ENCODE measurements around the gene IMMP1L.

Gene IMMP1L

GRCh38 chr11:31464436-31464835 lies 45.0 kb downstream of the IMMP1L start:
- no peak for DNase-seq

- DNase-seq: no peak
Measured at GRCh38 chr11:31455177-31455576, 54.2 kb downstream of the IMMP1L start.

- no peak for DNase-seq
Measured at GRCh38 chr11:31450841-31451240, 58.6 kb downstream of the IMMP1L start.

GRCh38 chr11:31449040-31449439 lies 60.4 kb downstream of the IMMP1L start:
- DNase-seq: no peak

GRCh38 chr11:31445621-31446020 lies 63.8 kb downstream of the IMMP1L start:
- DNase-seq: no peak

- no peak for DNase-seq
Measured at GRCh38 chr11:31443802-31444201, 65.6 kb downstream of the IMMP1L start.

DNA sequence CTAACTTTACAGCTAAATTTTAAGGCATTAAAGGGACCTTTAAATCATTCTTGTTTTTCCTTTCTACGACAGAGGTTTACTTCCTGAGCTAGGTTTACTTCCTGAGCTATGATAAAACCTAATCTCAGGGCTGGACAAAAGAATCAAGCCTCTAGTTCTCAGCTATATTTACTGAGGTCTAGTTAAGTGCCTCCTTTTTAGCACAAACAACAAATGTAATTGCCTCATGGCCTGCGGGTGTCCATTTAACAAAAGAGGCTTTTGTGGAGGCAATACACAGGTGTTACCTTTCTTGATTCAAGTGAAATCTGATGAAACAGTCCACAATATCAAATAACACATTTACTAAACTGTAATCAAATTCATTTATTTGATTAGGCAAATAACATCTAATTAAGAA lies 67.3 kb downstream of the IMMP1L start:
- no peak for DNase-seq

DNA sequence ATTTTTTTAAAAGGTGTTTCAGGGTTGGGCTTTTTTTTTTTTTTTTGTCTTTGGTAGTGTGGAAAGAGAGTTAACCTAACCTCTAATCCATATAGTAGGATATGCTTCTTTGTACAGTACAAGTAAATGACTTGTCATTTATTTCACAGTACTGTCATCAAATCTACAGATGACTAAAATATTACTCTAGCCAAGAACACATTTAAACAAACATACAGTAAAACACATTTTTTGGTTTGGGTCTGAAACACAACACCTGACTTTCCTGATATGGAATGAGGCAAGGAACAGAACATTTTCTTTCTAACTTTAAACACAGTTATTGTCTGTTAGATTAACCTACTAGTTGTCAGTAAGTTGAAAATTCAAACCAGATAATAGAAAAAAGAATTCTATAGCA lies 68.1 kb downstream of the IMMP1L start:
- DNase-seq: no peak

GRCh38 chr11:31437742-31438435 lies 71.5 kb downstream of the IMMP1L start:
- DNase-seq: no peak

GRCh38 chr11:31433851-31434250 lies 75.6 kb downstream of the IMMP1L start:
- DNase-seq: no peak

DNA sequence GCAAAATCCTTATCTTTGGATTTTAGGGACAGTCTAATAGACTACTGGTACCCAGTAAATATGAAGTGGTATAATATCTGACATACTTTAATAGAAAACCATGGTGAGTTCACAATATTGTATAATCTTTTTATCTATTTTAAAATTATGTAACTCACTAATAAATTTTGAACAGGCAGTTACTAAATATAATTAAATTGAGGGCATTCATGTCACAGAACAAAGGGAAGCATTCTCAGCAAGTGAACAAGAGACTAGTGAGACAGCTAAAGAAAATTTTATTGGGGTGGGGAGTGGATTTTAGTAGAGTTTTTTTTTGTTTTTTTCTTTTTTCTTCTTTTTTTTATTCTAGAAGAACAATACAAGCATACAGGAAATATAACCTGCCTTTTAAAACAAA lies 84.8 kb downstream of the IMMP1L start:
- no peak for DNase-seq

GRCh38 chr11:31422703-31423102 lies 86.7 kb downstream of the IMMP1L start:
- no peak for DNase-seq

- no peak for DNase-seq
Measured at GRCh38 chr11:31421820-31422219, 87.6 kb downstream of the IMMP1L start.

DNA sequence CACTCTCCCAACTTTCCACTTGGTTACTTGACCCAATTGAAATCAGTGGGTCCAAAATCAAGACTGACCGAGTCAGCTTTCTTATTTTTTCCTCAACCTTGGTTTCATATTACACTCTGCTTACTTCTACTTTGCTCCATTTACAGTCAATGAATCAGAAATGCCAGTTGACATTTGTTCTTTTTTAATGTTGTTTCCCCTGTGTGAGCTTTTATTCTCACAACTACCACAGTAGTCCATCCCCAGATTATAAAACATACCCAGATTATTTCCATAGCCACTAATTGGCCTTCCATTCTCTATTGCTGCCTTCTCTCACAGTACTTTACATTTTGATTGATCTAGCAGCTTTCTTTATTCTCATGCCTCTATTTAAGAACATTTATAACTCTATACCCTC lies 89.8 kb downstream of the IMMP1L start:
- DNase-seq: no peak

GRCh38 chr11:31419138-31419537 lies 90.3 kb downstream of the IMMP1L start:
- no peak for DNase-seq

- DNase-seq: no peak
Measured at GRCh38 chr11:31417816-31418215, 91.6 kb downstream of the IMMP1L start.

DNA sequence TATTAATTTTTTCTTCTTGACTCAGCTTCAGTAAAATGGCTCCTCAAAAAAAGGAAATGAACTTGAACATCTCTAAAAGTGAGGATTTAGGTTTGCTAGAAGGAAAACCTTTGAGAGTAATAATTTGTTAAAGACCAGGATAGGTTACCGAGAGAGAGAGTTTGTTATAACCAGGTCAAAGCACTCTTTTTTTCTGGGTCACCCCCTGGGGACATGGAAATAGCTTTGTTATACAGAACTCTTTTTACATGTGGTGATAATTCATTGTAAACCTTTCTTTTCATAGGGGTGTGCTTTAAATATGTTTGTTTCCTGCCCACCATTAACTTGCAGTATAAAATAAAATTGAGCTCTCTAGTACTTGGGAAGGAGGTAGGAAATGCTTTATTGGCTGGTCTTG lies 92.1 kb downstream of the IMMP1L start:
- DNase-seq: no peak

DNA sequence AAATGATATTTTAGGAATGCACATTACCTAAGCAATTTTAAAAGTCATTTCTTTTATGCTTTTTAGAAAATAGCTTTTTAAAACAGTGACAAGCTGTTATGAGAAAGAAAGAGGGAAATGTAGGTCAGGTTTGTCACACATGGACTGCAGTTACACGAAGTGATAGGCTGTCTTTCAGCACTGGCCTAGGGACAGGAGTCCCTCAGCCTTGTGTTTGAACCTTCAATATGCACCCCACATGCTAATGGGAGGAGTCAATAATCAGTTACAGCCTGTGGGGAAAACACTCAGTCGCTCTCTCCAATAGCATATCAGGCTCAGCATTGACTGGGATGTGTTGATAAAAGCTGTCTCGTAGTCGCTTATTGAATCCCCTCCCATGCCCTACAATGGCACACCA lies 94.0 kb downstream of the IMMP1L start:
- no peak for DNase-seq

DNA sequence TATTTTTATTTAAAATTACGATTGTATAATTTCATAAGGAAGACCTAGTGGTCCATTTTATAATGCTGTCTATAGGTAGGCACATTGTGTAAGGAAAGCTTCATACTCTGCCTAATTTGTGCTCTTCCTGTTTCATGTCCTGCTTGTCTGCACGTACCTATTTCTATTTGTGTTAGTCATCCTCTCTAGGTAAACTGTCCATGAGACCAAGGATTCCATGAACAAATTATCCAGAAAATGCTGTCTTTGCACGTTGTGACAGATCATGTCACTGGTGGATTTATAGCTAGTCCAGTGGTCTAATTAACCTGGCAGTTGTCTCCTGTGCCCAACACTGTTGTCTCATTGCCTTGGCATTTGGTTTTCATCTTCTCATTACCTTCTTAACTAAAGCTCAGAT lies 95.1 kb downstream of the IMMP1L start:
- no peak for DNase-seq

- DNase-seq: no peak
Measured at GRCh38 chr11:31412946-31413345, 96.5 kb downstream of the IMMP1L start.

- DNase-seq: no peak
Measured at GRCh38 chr11:31408201-31408600, 101.2 kb downstream of the IMMP1L start.

DNA sequence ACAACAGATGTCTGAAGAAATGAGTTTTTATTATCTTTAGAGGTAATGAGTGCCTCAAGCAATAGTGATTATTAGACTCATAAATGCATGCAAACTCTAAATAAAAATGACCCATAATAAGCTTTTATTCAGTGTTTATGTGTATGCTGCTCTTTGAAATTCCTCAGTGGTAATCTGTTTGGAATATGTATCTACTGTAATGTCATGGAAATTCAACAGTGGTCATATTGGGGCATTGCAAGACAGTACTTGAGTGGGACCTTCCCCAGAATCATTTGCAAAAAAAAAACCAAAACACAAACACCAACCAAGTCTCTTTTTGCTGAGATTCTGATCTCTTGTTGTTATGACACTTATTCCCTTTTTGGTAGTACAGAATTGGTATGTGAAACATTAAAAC lies 104.8 kb downstream of the IMMP1L start:
- no peak for DNase-seq

DNA sequence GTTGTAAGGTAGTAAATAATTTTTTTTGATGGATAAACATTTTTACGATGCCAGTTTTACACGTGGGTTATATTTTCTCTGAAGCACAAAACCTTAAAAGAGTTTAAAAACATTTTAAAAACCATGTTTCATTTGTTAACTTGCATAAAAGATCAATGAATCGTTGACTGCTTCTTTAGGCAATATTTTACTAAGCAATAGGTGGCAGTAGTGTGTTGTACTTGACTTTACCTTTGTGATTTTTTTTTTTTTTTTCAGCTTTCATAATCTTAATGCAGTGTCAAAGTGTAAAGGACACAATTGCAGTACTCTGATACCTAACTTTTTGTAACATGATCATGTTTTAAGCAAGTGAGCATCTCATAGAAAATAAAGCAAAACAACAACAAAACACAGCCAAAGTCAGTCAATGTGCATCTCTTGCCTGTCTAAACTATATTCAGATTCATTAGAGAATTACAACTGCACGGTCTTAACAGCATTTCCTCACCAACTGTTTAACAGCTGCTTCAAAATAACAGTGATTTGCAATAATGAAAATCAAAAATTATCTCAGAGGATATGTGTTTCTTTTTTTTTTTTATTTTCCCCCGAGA lies 112.1 kb downstream of the IMMP1L start:
- DNase-seq: peak; percentile 3

DNA sequence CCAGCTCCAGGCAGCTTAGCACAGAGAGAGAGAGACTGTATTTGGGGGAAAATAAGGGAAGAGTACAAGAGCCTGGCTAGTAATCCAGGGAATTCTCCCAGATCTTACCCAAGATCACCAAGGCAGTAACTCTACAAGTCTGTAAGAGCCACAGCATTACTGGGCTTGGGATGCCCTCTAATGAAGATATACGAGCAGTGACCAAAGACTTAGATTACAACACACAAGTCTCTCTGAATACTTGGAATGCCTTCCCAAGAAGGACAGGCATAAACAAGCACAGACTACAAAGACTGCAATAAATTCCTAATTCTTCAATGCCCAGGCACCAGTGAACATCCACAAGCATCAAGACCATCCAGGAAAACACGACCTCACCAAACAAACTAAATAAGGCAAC lies 122.0 kb downstream of the IMMP1L start:
- no peak for DNase-seq

DNA sequence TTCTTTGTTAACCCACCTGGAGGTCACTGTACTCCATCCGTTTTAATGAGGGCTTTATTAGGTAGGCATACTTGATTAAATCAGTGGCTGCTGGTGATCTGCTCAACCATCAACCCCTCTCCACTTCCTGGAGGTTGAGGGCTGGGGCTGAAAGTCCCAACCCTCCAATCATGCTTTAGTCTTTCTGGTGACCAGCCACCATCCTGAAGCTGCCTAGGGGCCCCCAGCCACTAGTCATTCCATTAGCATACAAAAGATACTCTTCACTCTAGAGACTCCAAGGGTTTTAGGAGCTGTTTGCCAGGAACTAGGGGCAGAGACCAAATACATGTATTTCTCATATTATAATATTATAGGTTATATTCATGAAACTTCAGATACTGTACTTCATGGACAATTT lies 126.3 kb downstream of the IMMP1L start:
- no peak for DNase-seq
